DND-41 (cell line): ENCODE results near the gene SPATA31D3.
"Not testable (repeated sequence)": the region's sequence is repeated elsewhere in the genome, so short reads cannot be mapped to it uniquely, and the experiment has no call there.

Experiments used
- ATAC-seq: fragments of 200-7000 bp; cut with Tn5 transposase; 3 replicates; pipeline ENCODE4 v1.9.1; 2021; ENCODE audit warnings: low read depth; ENCODE audit not compliant: insufficient read depth
- DNase-seq: peaks from one replicate; pipeline ENCODE4 v3.0.0-alpha.2; 2020
- H2AFZ ChIP-seq: 2 replicates; pipeline ENCODE4 v1.6.0; 2012; ENCODE audit warnings: low read depth, low read length
- H3K27ac ChIP-seq: 2 replicates; pipeline ENCODE4 v1.5.1; 2012; ENCODE audit warnings: low read length, inconsistent platforms
- H3K27me3 ChIP-seq: fragments of 200-600 bp; sonication (generic); 2 replicates; pipeline ENCODE4 v1.6.0; 2012; ENCODE audit warnings: low read length, mild to moderate bottlenecking, inconsistent platforms; ENCODE audit not compliant: insufficient read depth, poor library complexity
- H3K36me3 ChIP-seq: 2 replicates; pipeline ENCODE4 v1.5.1; 2012; ENCODE audit warnings: low read length, inconsistent platforms; ENCODE audit not compliant: insufficient read depth
- H3K4me1 ChIP-seq: 2 replicates; pipeline ENCODE4 v1.5.1; 2012; ENCODE audit warnings: mild to moderate bottlenecking, low read length; ENCODE audit not compliant: insufficient read depth
- H3K4me2 ChIP-seq: 2 replicates; pipeline ENCODE4 v1.6.0; 2012; ENCODE audit warnings: mild to moderate bottlenecking, moderate library complexity, low read length, inconsistent platforms; ENCODE audit not compliant: insufficient read depth
- H3K4me3 ChIP-seq, 2 experiments: fragments of 200-600 bp in 1 of 2; shearing (Covaris generic) in 1 of 2; 2 replicates each; pipeline ENCODE4 v1.5.1; 2012 to 2016; ENCODE audit warnings: inconsistent platforms in 2 of 2, low read length in 2 of 2, mild to moderate bottlenecking in 2 of 2, low read depth in 1 of 2, moderate library complexity in 1 of 2
- H3K79me2 ChIP-seq: 2 replicates; pipeline ENCODE4 v1.6.0; 2012; ENCODE audit warnings: low read length, inconsistent platforms; ENCODE audit not compliant: insufficient read depth
- H3K9ac ChIP-seq: 2 replicates; pipeline ENCODE4 v1.6.0; 2012; ENCODE audit warnings: low read depth, mild to moderate bottlenecking, inconsistent platforms, low read length, moderate library complexity
- H3K9me3 ChIP-seq: 2 replicates; pipeline ENCODE4 v1.5.1; 2012; ENCODE audit warnings: low read length, moderate library complexity, mild to moderate bottlenecking, inconsistent platforms; ENCODE audit not compliant: insufficient read depth, severe bottlenecking
- H4K20me1 ChIP-seq: 2 replicates; pipeline ENCODE4 v1.6.0; 2012; ENCODE audit warnings: low read length; ENCODE audit not compliant: insufficient read depth
- EZH2 ChIP-seq: IDR thresholded peaks from 3 replicates; pipeline ENCODE4 v1.6.1; 2012; ENCODE audit warnings: borderline replicate concordance, low read depth, mild to moderate bottlenecking, moderate library complexity, low read length, inconsistent platforms; ENCODE audit not compliant: severe bottlenecking
- TF ChIP-seq, protein P1 (sequence below): IDR thresholded peaks from 2 replicates; pipeline ENCODE4 v1.5.1; 2012; ENCODE audit warnings: borderline replicate concordance, low read length, moderate library complexity, mild to moderate bottlenecking; ENCODE audit not compliant: poor library complexity, severe bottlenecking; ENCODE audit errors: extremely low read depth

Gene SPATA31D3

DNA sequence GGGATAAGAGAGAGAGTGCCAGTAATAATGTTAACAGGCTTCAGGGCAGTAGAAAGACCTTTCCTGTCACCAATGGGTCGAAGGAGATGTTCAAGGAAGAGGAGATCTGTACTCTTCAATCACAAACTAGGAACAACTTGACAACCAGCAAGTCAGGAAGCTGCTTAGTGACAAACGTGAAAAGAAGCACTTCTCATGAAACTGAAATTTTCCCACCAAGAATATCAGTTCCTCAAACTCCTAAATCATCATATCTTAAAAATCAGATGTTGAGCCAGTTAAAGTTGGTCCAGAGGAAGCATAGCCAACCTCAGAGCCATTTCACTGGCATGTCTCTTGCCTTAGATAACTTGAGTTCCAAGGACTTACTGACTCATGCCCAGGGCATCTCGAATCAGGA lies 5.3 kb downstream of the SPATA31D3 start:
- H3K27ac ChIP-seq, H4K20me1 ChIP-seq, H3K36me3 ChIP-seq, H3K4me1 ChIP-seq, H3K4me3 ChIP-seq, H3K27me3 ChIP-seq, H2AFZ ChIP-seq, H3K4me2 ChIP-seq, H3K9me3 ChIP-seq, DNase-seq, H3K9ac ChIP-seq, ATAC-seq, H3K79me2 ChIP-seq: not testable (repeated sequence)

DNA sequence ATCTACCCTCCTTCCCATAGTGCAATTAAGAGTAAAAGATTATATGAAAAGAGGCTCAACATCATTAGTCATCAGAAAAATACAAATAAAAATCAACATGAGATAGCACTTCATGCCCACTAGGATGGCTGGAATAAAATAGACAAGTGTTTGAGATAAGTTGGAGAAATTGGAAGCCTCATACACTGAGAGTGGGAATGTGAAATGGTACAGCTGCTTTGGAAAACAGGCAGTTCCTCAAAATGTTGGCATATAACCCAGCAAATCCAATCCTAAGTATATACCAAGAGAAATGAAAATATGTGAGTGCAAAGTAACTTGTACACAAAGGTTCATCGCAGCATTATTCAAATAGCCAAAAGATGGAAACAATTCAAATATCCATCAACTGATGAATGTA lies 9.8 kb downstream of the SPATA31D3 start:
- H3K27me3 ChIP-seq = no peaks in the 10 kb centered on the region
- H2AFZ ChIP-seq = no peak overlapping the region
- H4K20me1 ChIP-seq = no peaks in the 10 kb centered on the region
- H3K4me1 ChIP-seq = no peaks in the 10 kb centered on the region
- ATAC-seq (no peak), DNase-seq (no peak)
- no peak overlapping the region for H3K4me2 ChIP-seq
- H3K9me3 ChIP-seq = peaks cover 9% of the 10 kb centered on the region
- H3K79me2 ChIP-seq = no peaks in the 10 kb centered on the region
- H3K36me3 ChIP-seq = no peaks in the 10 kb centered on the region
- no peak overlapping the region for H3K27ac ChIP-seq
- TF ChIP-seq, protein P1, sequence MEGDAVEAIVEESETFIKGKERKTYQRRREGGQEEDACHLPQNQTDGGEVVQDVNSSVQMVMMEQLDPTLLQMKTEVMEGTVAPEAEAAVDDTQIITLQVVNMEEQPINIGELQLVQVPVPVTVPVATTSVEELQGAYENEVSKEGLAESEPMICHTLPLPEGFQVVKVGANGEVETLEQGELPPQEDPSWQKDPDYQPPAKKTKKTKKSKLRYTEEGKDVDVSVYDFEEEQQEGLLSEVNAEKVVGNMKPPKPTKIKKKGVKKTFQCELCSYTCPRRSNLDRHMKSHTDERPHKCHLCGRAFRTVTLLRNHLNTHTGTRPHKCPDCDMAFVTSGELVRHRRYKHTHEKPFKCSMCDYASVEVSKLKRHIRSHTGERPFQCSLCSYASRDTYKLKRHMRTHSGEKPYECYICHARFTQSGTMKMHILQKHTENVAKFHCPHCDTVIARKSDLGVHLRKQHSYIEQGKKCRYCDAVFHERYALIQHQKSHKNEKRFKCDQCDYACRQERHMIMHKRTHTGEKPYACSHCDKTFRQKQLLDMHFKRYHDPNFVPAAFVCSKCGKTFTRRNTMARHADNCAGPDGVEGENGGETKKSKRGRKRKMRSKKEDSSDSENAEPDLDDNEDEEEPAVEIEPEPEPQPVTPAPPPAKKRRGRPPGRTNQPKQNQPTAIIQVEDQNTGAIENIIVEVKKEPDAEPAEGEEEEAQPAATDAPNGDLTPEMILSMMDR = no peak
- TF ChIP-seq EZH2 = no peak
- H3K9ac ChIP-seq = no peak overlapping the region
- H3K4me3 ChIP-seq = no peak overlapping the region

DNA sequence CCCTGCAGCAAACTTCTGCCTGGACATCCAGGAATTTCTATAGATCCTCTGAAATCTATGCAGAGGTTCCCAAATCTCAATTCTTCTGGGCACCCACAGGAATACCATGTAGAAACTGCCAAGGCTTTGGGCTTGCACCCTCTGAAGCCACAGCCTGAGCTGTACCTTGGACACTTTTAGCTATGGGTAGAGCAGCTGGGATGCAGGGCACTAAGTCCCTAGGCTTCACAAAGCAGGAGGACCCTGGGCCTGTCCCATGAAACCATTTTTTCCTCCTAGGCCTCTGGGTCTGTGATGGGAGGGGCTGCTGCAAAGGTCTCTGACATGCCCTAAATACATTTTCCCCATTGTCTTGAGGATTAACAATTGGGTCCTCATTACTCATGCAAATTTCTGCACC lies 12.3 kb downstream of the SPATA31D3 start:
- peaks cover 9% of the 10 kb centered on the region for H3K9me3 ChIP-seq
- H3K27me3 ChIP-seq = no peaks in the 10 kb centered on the region
- no peaks in the 10 kb centered on the region for H3K79me2 ChIP-seq
- no peak overlapping the region for H3K9ac ChIP-seq
- H2AFZ ChIP-seq = no peak overlapping the region
- H3K4me2 ChIP-seq = no peak overlapping the region
- ATAC-seq (no peak), DNase-seq (no peak)
- no peaks in the 10 kb centered on the region for H3K36me3 ChIP-seq
- TF ChIP-seq, protein P1 = no peak
- no peak for TF ChIP-seq EZH2
- no peaks in the 10 kb centered on the region for H4K20me1 ChIP-seq
- no peak overlapping the region for H3K4me3 ChIP-seq
- no peaks in the 10 kb centered on the region for H3K4me1 ChIP-seq
- H3K27ac ChIP-seq = no peak overlapping the region

DNA sequence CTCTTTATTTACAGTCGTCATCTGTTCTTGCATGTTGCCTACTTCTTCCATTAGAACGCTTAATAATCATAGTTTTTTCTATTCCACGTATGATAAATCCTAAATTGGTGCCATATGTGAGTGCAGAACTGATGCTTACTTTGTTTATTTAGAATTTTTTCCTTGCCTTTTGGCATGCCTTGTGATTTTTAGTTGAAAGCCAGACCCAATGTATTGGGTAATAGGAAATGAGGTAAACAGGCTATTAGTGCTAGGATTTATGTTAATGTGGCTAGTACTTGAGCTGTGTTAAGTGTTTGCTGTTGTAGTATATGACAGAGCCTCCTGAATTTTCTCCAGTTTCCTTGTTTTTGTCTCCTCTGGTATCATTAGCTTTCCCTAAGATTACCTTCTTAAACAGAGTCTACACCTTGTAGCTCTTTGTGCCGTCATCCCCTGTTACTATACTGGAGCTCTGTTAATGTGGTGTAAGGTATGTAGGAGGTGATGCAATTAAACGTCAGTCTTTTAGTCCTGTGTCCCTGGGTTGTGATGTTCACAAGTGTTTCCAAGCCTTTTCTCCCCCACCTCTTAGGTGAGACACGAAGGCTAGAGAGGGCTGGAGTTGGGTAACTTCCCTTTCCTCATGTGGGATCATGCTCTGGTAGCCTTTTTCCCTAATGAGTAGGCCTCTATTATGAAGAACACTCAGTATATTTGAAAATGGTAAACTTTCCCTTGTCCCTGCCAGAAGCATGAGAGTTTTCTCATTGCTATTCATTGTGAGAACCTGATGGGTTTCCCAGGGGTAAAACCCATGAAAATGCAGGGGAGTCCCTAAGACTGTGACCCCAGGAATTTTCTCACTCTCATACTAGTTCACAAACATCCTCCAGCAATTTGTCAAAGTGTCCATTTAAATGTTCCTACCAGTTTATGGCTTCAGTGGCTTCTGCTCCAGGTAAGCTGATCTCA lies 21.2 kb downstream of the SPATA31D3 start:
- Histone ChIP-seq H3K4me2 (no peak overlapping the region), H3K9me3 (no peaks in the 10 kb centered on the region), H3K4me1 (no peaks in the 10 kb centered on the region), H4K20me1 (no peaks in the 10 kb centered on the region), H3K9ac (no peak overlapping the region), H3K27ac (no peak overlapping the region), H3K27me3 (no peaks in the 10 kb centered on the region), H3K36me3 (no peaks in the 10 kb centered on the region), H2AFZ (no peak overlapping the region), H3K4me3 (no peak overlapping the region), H3K79me2 (no peaks in the 10 kb centered on the region)
- no peak for DNase-seq
- TF ChIP-seq EZH2 = no peak
- TF ChIP-seq, protein P1 = no peak
- no peak for ATAC-seq
